RWPE1 (cell line): ENCODE measurements around the gene HOXB3.

Experiments used
- CTCF ChIA-PET: fragments of 350-600 bp; sonication (Branson Sonifier 250); formaldehyde crosslinking; extraction: SDS; loops from one replicate; lab custom pipeline; 2021; lab: Yijun Ruan, JAX
- POLR2A ChIA-PET: fragments of 400-600 bp; formaldehyde crosslinking; extraction: SDS; loops from one replicate; lab custom pipeline; 2020; ENCODE audit warnings: antibody characterized with exemption; ENCODE audit not compliant: low non-redundant PET; lab: Yijun Ruan, JAX
- DNase-seq: peaks from one replicate; pipeline ENCODE4 v3.0.0; 2012; ENCODE audit warnings: low spot score
- H3K27ac ChIP-seq: fragments of 450-650 bp; 2 replicates; pipeline ENCODE4 v1.5.1; 2017
- TF ChIP-seq, protein P1 (sequence below): fragments of 450-650 bp; conservative IDR thresholded peaks from 2 replicates; pipeline ENCODE4 v1.5.1; 2017; ENCODE audit warnings: low read depth, mild to moderate bottlenecking

The HOXB3 gene

DNA sequence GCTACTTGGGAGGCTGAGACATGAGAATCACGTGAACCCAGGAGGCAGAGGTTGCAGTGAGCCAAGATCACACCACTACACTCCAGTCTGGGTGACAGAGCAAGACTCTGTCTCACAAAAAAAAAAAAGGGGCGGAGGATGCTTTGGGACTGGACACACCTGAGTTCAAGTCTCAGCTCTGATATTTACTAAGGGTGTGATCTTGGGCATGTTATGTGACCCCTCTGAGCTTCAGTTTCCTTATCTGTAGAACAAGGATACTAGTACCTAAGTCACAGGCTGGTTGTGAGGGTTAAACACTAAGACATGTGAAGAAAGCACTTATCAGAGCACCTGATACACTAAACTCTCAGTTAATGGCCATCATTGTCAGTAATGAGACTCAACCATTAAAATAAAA lies 85.1 kb downstream of the HOXB3 start:
- POLR2A ChIA-PET: no interaction called here
- TF ChIP-seq, protein P1, sequence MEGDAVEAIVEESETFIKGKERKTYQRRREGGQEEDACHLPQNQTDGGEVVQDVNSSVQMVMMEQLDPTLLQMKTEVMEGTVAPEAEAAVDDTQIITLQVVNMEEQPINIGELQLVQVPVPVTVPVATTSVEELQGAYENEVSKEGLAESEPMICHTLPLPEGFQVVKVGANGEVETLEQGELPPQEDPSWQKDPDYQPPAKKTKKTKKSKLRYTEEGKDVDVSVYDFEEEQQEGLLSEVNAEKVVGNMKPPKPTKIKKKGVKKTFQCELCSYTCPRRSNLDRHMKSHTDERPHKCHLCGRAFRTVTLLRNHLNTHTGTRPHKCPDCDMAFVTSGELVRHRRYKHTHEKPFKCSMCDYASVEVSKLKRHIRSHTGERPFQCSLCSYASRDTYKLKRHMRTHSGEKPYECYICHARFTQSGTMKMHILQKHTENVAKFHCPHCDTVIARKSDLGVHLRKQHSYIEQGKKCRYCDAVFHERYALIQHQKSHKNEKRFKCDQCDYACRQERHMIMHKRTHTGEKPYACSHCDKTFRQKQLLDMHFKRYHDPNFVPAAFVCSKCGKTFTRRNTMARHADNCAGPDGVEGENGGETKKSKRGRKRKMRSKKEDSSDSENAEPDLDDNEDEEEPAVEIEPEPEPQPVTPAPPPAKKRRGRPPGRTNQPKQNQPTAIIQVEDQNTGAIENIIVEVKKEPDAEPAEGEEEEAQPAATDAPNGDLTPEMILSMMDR: no peak
- H3K27ac ChIP-seq: no peak overlapping the region
- CTCF ChIA-PET: interaction anchor here (1.4 kb wide), 1 partner anchor 8 kb away, joined by 4 read pairs; no protein-coding TSS in a partner anchor
- no peak for DNase-seq

DNA sequence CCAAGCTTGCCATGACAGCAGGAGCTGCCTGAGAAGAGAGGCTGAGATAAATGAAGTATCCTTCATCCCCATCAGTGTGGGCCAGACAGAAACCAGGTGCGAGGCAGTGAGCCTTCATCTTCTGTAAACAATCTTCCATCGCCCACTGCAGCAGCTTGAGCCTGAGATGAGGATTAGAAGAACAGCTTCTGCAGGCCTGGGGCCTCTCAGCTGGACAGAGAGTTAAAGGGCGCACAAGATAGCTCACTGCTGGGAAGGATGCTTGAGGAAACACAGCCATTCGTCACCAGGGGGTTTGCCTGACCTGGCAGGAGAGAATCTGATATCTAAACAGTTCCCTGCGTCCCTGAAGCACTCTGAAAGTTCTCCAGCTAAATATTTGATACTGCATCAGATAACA lies 86.3 kb downstream of the HOXB3 start:
- H3K27ac ChIP-seq: no peak overlapping the region
- ChIA-PET CTCF (interaction anchor here (0.5 to 1.6 kb wide), 3 partner anchors 11 to 39 kb away, joined by 3 to 8 read pairs (median 7); no protein-coding TSS in a partner anchor), POLR2A (no interaction called here)
- TF ChIP-seq, protein P1: no peak
- DNase-seq: no peak

DNA sequence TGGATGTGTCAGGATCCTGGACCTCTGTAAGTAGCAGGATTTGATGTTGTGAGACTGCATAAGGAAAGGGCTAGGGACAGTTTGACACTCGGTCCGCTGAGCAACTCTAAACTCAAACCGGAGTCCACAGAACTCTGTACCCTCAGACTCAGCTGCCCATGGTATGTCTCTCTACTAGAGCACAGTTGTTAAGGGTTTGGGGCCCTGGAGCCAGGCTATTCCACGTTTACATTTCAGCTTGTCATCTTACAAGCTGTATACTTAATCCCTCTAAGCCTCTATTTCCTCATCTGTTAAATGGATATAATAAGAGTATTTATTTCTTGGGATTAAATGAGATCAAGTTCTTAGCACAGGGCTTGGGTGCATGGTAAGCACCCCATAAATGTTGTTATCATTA lies 87.1 kb downstream of the HOXB3 start:
- ChIA-PET CTCF (interaction anchor here (0.5 to 1.6 kb wide), 2 partner anchors 10 to 38 kb away, joined by 3 to 7 read pairs; no protein-coding TSS in a partner anchor), POLR2A (no interaction called here)
- TF ChIP-seq, protein P1: no peak
- DNase-seq: no peak
- no peak overlapping the region for H3K27ac ChIP-seq

DNA sequence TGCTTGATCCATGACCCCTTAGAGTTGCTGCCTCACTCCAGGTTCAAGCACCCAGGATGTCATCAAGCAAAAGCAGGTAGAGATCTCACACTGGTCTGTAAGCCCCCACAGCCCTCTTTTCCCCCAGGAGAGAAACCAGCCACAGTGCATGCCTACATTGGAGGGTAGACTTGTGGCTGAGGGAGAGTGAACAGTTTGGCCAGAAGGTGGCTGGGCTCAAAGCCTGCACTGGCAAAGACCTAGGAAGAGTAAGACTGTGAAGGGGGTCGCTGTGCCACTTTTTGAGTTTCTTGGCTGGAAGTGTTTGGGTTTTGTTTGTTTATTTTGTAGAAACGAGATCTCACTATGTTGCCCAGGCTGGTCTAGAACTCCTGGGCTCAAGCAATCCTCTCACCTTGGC lies 87.7 kb downstream of the HOXB3 start:
- CTCF ChIA-PET: no interaction called here
- TF ChIP-seq, protein P1: no peak
- DNase-seq: no peak
- POLR2A ChIA-PET: no interaction called here
- H3K27ac ChIP-seq: no peak overlapping the region

DNA sequence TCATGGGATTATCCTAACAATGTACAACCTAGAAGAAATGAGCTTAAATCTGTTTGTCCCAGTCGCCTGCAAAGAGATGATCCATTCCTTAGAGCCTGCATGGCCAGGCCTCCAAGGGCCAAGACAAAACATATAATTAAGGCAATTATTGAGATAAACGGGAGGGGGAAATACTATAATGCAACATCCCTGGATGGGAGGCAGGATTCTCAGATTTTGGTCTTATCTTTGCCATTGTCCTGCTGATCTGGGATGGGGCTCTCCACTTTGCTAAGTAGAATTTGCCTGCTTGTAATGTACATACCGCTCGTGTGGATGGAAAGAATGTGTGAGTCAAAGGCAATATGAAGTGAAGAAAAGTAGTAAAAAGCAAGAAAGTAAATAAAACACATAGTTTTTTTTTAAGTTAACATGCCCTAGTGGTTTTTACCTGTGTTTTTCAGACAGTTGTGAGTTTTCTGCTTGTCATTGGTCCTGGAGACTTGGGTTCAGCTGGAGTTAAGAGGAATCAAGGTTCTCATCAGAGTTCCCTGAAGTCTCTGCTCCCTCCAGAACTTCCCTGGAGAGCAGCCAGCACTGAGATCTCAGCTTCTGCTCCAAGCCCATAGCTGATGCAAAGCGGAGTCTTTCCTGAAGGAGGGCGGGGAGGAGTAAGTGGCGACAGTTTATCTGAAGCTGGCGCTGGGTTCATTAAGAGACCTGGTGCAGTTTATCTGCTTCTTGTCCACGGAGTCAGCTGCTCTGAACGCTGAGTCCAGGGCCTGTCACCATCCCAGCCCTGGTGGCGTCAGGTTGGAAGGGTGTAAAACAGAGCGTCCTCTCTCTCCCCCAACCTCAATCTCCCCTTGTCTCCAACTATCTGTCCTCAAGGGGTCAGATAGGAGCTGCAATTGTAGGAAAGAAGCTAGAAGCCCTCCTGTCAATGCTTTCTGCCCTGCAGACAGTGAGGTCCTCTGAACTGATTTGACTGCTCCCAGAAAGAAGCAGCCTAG lies 89.3 kb downstream of the HOXB3 start:
- DNase-seq: no peak
- POLR2A ChIA-PET: no interaction called here

DNA sequence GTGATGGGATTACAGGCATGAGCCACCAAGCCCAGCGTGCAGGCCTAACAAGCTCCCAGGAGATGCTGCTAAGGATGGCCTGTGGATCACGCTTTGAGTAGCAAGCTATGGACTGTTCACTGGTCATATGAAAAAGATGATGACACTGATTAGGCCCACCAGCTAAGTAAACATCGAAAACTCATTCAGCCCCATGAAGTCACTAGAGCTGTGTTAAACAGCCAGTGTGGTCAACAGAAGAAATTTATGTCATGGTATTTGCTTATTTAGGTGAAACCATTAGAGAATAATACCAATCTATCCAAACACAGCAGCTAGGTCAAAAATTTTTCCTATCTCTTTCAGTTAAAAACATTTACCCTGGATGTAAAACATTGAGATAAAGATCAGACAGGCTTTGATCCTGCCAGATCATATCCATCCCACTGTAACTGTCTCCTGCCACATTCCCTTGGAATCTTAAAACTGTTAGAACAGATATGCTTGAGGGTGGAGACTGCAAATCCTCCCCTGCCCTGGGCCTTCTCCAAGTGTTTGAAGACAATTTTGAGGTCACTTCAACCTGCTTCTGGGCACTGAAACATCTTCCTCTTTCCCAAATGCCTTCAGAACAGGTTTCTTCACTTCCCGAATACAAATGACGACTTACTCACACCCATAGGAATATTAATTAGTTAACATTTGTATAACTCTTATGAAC lies 90.2 kb downstream of the HOXB3 start:
- H3K27ac ChIP-seq: no peak overlapping the region
- POLR2A ChIA-PET: no interaction called here
- TF ChIP-seq, protein P1: no peak
- CTCF ChIA-PET: interaction anchor here (0.6 to 1.0 kb wide), 3 partner anchors 43 to 335 kb away, joined by 3 to 4 read pairs (median 3); no protein-coding TSS in a partner anchor
- no peak for DNase-seq

More for the DNA sequence above, 89.3 kb downstream of the HOXB3 start:
- TF ChIP-seq, protein P1: no peak
- CTCF ChIA-PET: interaction anchor here (0.5 kb wide), 1 partner anchor 55 kb away, joined by 4 read pairs; no protein-coding TSS in a partner anchor
- H3K27ac ChIP-seq: no peak overlapping the region
